HG03066 (cell line): Measurements from ENCODE around the gene AJM1.
"Not testable (repeated sequence)": the region's sequence is repeated elsewhere in the genome, so short reads cannot be mapped to it uniquely, and the experiment has no call there.

Experiments
- ATAC-seq: cut with Tn5 transposase; IDR thresholded peaks from one replicate; pipeline ENCODE4 v1.9.1; 2021; ENCODE audit warnings: low read depth; ENCODE audit not compliant: unreplicated experiment

AJM1 gene

GRCh38 chr9:136829981-136830885, 12.0 kb upstream of the AJM1 start:
- no peak for ATAC-seq

- no peak for ATAC-seq
Observed at GRCh38 chr9:136831002-136831719, 11.1 kb upstream of the AJM1 start.

- no peak for ATAC-seq
Observed at GRCh38 chr9:136831720-136832104, 10.6 kb upstream of the AJM1 start.

- ATAC-seq = no peak
Observed at GRCh38 chr9:136832581-136832980, 9.7 kb upstream of the AJM1 start.

GRCh38 chr9:136833381-136834048, 8.8 kb upstream of the AJM1 start:
- ATAC-seq = not testable (repeated sequence)

GRCh38 chr9:136835162-136835931, 6.9 kb upstream of the AJM1 start:
- ATAC-seq = no peak

GRCh38 chr9:136835932-136836904, 6.1 kb upstream of the AJM1 start:
- ATAC-seq = no peak

- no peak for ATAC-seq
Observed at GRCh38 chr9:136837146-136837855, 5.0 kb upstream of the AJM1 start.

- ATAC-seq = not testable (repeated sequence)
Observed at GRCh38 chr9:136837856-136838277, 4.4 kb upstream of the AJM1 start.

GRCh38 chr9:136838314-136839228, 3.7 kb upstream of the AJM1 start:
- ATAC-seq = no peak

GRCh38 chr9:136839229-136840139, 2.8 kb upstream of the AJM1 start:
- no peak for ATAC-seq

- ATAC-seq = no peak
Observed at GRCh38 chr9:136840140-136840876, 2.0 kb upstream of the AJM1 start.

GRCh38 chr9:136840877-136841645, 1.2 kb upstream of the AJM1 start:
- ATAC-seq = no peak

- not testable (repeated sequence) for ATAC-seq
Observed at GRCh38 chr9:136841646-136842379, 465 bp upstream of the AJM1 start.
